M059J (cell line): Measurements from ENCODE around the gene BRWD1. TPM values are rescaled to one million over a fixed set of nuclear protein-coding genes. Genes with fewer than 3 reads are reported as not detected.

Source experiments
- DNase-seq: peaks from one replicate; pipeline ENCODE4 v3.0.0-alpha.2; 2012; ENCODE audit warnings: low read depth
- total RNA-seq: library from RNA; depleted of rRNA; stranded (reverse); fragments of >200 nt; shearing (Covaris generic); gene quantifications from 2 replicates; pipeline ENCODE4 v1.2.3, GENCODE V29; 2014

Gene BRWD1
- total RNA-seq, 1 experiment from 2014 or later = 39.5 TPM

DNA sequence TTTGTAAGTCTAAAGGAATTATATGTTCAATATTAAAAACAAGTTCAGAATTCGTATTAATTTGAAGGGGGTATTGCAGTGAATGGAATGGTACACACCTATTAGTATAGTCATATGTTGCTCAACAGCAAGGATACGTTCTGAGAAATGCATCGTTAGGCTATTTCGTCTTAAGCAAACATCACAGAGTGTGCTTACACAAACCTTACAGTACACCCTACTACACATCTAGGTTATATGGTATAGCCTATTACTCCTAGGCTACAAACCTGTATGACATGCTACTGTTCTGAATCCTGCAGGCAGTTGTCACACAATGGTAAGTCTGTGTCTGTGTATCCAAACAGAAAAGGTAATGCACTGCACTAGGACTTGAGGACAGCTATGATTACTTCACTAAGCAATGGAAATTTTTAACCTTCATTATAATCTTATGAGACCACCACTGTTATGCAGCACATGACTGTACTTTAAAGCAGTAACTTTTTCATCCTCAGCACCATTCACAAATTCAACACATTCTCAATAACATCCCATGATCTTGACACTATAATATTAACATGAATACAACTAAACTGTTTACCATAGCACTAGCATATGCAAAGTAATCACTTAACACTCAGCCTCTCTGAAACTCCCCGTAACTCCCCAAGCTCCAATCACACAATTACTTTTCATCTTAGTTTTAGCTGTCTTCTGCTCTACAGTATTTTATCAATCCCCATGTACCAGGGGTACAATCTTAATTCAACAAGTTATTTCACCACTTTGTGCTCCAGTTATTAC is 115.8 kb downstream of the BRWD1 start:
- DNase-seq = no peak

DNA sequence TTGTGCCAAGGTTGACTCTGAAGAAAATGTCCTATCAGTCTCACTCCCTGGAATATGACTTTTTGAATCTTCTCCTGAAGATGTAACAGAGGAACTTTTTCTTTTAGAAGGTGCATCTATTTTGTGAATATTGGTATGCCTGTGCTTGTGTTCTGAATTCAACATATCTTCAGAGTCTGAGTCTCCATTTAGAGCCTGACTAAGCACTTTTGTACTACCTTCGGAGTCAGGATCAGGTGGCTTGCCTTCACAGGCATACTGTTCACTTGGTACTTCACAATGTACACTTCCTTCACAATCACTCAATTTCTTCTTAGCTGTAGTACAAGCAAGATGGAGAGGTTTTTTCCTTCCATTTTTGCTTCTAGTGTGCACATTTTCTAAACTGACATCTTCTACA is 116.6 kb downstream of the BRWD1 start:
- no peak for DNase-seq

- no peak for DNase-seq
Observed at GRCh38 chr21:39196310-39196709, 117.1 kb downstream of the BRWD1 start.

GRCh38 chr21:39193380-39193779 is 120.1 kb downstream of the BRWD1 start:
- DNase-seq = no peak

DNA sequence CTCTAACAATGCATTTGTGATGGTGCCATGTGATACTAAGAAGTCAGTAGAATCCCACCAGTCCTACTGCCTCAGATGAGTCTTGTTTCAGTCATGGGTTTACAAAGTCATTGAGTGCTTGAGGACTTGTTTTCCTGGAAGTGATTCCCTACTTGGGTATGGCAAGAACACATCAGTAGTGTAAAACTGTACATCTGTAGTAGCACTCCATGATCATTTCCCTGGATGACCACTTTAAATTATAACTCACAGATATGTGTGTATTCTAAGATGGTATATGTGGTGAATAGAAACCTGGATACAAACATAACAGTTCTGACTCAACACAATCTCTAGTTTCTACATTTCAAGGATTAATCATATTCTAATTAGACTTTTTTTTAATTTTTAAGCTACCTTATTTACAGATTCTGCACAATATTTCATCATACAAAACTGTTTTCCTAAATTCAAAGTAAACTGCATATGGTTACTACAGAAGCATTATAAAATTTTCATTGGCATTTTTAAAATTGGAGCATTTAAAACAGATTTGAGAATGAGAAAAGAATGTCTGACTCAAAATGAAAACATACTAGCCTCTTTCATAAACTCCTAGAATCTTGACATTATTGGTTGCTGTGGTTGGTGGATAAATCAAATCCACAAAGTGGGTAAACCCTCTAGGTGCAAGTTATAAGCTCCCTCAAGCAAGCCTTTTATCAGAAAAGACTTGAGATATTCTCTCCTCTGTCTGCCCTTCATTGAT is 123.4 kb downstream of the BRWD1 start:
- DNase-seq = no peak

DNA sequence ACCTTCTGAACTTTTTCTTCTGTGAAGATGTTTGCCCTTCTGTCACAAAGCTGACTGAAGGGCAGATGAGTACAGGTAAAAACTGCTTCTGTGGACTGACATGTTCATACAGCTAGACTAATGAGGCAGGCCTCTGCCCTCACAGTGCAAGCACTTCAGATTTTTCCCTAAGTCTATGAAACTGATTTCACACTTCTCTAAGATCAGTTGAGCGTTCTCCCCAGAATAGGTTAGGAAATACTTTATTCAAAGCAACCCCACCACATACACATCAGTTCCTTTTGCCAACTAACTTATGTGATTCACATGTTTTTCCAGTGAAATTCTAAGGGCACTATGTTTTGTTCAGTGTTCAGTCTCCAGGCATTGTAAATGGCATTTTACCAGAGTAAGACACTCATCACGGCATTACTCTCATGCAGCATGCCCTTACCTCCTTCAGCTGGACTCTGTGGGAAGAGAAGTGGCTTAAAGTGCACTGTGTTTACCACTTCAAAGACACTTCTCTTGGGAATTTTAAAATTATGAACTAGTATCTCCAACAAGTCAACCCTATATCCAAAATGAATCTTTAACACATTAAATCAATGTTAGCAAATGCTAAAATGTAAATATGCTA is 124.8 kb downstream of the BRWD1 start:
- no peak for DNase-seq

DNA sequence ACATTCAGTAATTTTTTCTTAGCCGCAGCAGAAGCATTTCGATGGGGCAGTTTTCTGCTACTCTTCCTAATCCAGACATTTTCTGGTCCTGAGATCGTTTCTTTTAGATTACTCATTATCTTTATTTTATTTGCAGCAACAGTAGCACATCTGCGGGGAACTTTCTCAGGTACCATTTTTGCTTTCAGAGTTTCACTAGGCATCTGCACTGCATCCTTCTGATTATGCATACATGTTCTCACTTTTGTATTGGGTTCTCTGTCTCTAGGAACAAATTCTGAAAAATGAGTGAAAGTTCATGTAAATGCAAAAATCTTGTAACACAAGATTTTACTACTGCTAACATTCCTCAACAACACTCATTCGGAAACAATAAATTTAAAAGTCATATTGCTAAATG is 126.3 kb downstream of the BRWD1 start:
- no peak for DNase-seq

DNA sequence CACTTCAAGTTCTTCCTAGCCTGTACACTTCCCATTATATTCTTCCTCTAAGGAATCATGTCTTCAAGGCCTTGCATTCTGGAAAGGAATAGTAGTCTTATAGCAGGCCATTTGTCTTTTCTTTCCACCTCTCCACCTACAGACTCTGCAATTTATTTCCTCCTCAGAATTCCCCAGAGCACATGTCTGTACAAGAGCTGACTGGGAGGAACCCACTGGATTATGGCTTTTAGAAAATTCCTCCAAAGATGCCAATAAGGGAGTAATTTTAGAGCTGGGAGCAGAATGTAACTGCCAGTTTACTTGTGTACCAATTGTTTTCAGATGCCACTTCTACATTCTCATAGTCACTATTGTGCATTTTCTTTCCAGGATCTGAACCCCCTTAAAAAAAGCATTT is 126.8 kb downstream of the BRWD1 start:
- DNase-seq = no peak

- DNase-seq = no peak
Observed at GRCh38 chr21:39185157-39185556, 128.3 kb downstream of the BRWD1 start.

GRCh38 chr21:39184050-39184980 is 129.1 kb downstream of the BRWD1 start:
- peak; percentile 27 for DNase-seq

GRCh38 chr21:39183272-39184049 is 130.0 kb downstream of the BRWD1 start, which contains the start of gene PSMG1:
Gene PSMG1, minus strand, starts transcription at chr21:39183451. Its CDS starts 66 bp downstream, at chr21:39183385.
- peak; percentile 94 for DNase-seq

GRCh38 chr21:39182484-39183271 is 130.8 kb downstream of the BRWD1 start:
- DNase-seq = peak; percentile 45

GRCh38 chr21:39182016-39182415 is 131.4 kb downstream of the BRWD1 start:
- no peak for DNase-seq

- no peak for DNase-seq
Observed at GRCh38 chr21:39181205-39181818, 132.1 kb downstream of the BRWD1 start.

DNA sequence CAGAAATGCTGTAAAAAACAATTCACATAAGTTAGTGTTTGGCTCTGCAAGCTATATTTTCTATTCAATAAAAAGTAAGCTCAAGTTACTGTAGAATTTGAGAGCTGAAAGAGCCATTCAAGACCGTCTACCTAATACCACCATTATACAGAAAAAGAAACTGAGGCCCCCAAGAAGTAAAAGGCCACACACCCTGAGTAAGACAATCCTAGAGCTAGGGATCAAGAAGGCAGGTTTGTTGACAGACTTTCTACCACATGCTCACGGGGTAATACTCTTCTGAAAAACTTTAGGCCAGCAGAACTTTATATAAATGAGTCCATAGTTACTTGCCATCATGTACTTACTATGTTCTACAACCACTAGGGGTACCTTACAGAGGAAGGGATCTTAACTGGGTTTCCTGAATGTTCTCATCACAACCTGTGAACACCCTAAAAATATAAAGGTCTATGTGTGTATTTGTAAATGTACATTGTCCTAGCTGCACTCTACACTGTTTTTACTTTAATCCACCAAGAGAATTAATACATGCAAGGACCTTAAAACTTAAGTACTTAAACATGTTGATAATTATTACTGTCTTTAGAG is 132.9 kb downstream of the BRWD1 start:
- DNase-seq = peak; percentile 15

DNA sequence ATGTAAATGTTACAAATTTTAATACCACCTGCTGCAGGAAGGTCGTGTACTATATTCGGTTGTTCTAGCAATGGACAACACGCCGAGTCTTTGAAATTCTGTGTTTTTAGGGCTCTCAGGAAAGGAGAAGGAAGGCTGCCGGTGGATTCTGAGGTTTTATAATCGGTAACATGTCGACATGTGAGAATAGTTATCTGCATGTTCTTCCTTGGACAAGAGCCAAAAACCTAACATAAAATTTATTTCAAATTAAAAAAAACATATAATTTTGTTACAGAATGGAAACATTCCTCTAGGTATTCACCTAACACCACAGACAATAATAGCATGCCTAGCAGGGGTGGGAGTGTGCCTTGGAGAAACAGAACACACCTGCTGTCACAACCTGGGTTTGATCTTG is 135.0 kb downstream of the BRWD1 start:
- DNase-seq = no peak

DNA sequence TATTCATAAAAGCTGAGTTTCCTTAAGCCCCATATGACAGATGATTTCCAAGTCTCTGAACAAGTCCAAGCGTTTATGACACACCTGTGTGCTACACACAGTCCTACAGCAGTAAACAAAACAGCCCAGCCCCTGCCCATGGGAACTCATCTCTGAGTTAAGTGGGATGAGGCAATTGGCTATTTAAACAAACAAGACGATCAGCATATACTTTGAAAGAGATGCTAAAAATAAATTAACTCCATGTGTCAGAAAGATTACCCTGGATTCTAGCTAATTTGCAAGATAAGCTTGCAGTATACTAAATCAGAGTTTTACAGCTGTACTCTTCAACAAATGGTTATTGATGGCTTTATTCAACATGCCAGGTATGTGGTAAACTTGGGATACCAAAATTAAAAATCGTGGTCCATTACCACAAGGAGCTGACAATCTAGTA is 137.1 kb downstream of the BRWD1 start:
- DNase-seq = no peak

DNA sequence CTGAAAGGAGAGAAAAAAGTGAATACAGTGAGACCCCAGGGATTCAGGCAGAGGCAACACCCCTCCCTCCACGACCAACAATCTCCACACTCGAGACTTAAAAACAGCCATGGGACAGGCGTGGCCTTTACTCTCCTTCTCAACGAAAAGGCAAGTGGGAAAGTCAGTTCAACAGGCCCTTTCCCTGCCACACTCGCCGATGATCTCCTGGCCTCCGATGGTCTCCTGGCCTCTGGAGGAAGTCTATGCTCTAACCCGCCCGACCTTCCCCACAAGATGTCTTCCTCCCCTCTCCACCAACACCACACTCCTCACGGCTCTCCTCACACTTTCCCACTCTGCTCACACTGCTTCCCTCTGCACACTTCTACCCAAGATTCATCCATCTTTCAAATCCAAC is 137.8 kb downstream of the BRWD1 start:
- DNase-seq = no peak

DNA sequence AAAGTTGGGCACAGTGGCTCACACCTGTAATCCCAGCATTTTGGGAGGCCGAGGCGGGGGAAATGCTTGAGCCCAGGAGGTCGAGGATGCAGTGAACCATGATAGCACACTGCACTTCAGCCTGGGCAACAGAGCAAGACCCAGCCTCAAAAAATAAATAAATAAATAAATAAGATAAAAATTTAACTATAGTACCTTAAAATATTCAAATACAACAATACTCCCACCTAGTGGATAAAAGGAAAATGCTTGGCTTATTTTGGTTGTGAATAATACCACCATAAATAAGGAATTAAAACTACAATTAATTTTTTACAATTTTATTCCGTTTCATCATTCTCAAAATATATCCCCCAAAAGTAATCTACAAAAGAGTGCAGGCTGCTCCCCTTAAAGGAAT is 138.3 kb downstream of the BRWD1 start:
- peak; percentile 47 for DNase-seq
